GM21526 (cell line): ENCODE data around the gene SF1.
A peak's percentile ranks its signal among the peaks of the same experiment; 100 is the strongest.

Experiments used
- ATAC-seq: cut with Tn5 transposase; IDR thresholded peaks from one replicate; pipeline ENCODE4 v1.9.1; 2021; ENCODE audit warnings: moderate library complexity; ENCODE audit not compliant: unreplicated experiment, low FRiP score

Gene SF1

GRCh38 chr11:64728757-64729365 is 49.5 kb downstream of the SF1 start:
- no peak for ATAC-seq

- no peak for ATAC-seq
Measured at GRCh38 chr11:64726867-64727530, 51.3 kb downstream of the SF1 start.

GRCh38 chr11:64726211-64726641 is 52.1 kb downstream of the SF1 start:
- no peak for ATAC-seq

GRCh38 chr11:64724863-64725532 is 53.3 kb downstream of the SF1 start:
- ATAC-seq = no peak

GRCh38 chr11:64723907-64724862 is 54.2 kb downstream of the SF1 start:
- no peak for ATAC-seq

- peak; percentile 54 for ATAC-seq
Measured at GRCh38 chr11:64723117-64723906, 55.0 kb downstream of the SF1 start, which contains the start of gene NRXN2. Gene NRXN2 (minus strand): TSS chr11:64723197. CDS start chr11:64713699, 9,498 bp downstream.

GRCh38 chr11:64722141-64723065 is 55.9 kb downstream of the SF1 start:
- no peak for ATAC-seq

GRCh38 chr11:64721359-64721699 is 57.0 kb downstream of the SF1 start:
- ATAC-seq = no peak

- ATAC-seq = no peak
Measured at GRCh38 chr11:64720640-64721358, 57.5 kb downstream of the SF1 start.

GRCh38 chr11:64720167-64720566 is 58.2 kb downstream of the SF1 start:
- no peak for ATAC-seq

GRCh38 chr11:64719406-64719805 is 58.9 kb downstream of the SF1 start:
- ATAC-seq = no peak

GRCh38 chr11:64718780-64719124 is 59.6 kb downstream of the SF1 start:
- ATAC-seq = no peak

- ATAC-seq = no peak
Measured at GRCh38 chr11:64718084-64718779, 60.1 kb downstream of the SF1 start.

- ATAC-seq = no peak
Measured at GRCh38 chr11:64717268-64717578, 61.1 kb downstream of the SF1 start.

GRCh38 chr11:64716473-64717267 is 61.7 kb downstream of the SF1 start:
- no peak for ATAC-seq

- no peak for ATAC-seq
Measured at GRCh38 chr11:64715756-64716472, 62.4 kb downstream of the SF1 start.

GRCh38 chr11:64715110-64715509 is 63.2 kb downstream of the SF1 start:
- no peak for ATAC-seq
